Tongue (tissue), 2 donors: ENCODE results near the gene ENPP7. TPM values are rescaled to one million over a fixed set of nuclear protein-coding genes. Genes with fewer than 3 reads are reported as not detected.

Experiments used
- DNase-seq: peaks from one replicate; pipeline ENCODE4 v3.0.0-alpha.2; 2015
- total RNA-seq: library from RNA; depleted of rRNA; stranded (reverse); fragments of >200 nt; gene quantifications from one replicate; pipeline ENCODE4 v1.2.3, GENCODE V29; 2014

Gene ENPP7
- total RNA-seq, 1 donor from 2014 or later = not detected

DNA sequence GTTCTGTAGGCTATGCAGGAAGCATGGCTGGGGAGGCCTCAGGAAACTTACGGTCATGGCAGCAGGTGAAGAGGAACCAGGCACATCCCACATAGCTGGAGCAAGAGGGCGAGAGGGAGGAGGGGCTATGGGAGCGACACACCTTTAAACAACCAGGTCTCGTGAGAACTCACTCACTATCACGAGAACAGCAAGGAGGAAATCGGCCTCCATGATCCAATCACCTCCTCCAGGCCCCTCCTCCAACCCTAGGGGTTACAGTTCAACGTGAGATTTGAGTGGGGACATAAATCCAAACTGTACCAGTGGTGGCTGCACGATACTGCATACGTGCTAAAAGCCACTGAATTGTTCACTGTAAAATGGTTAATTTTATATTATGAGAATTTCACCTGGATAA is 26.1 kb upstream of the ENPP7 start:
- no peak for DNase-seq

GRCh38 chr17:79705674-79706073 is 25.1 kb upstream of the ENPP7 start:
- DNase-seq = no peak

GRCh38 chr17:79706931-79707850 is 23.6 kb upstream of the ENPP7 start:
- peak; percentile 88 for DNase-seq

DNA sequence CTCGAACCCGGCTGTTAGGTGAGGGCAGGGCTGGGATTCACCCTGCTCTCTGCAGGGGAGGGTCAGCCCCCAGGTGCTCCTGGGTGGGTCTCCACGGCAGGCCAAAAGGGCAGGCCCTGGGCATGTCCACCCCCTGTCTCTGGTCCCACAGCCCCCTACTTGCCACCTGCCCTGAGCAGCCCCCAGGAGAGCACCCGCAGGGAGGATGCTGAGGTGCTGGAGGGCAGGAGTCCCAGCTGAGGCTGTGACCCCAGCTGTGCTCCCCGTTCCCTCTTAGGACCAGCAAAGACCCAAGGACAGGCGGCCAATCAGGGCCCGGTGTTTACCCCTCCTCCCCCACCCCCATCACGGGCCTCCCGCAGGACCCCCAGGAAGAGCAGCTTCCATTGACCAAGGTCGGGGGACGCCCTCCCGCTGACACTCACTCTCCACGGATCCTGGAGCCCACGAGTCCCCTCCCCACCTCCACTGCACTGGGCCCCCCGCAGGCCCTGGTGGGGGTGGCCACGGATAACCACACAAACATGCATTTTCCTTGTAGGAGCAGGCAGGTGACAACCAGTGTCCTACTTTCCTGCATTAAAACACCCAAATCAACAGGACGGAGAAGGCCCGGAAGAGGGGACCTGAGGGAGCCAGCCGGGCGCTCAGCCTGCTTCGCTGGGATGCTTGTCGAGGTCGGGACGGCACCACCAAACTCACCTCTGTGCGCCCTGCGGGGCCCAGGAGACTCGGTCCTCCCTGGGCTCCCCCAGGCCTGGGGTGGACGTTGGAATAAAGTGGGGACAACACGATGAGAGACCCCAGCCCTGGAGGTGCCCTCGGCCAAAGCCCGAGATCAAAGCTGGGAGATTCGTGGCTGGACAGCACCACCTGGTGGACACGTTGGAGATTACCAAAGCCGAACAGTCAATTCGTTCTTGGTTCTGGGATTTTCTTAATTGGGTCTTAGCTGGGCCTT is 22.5 kb upstream of the ENPP7 start:
- peak; percentile 77 for DNase-seq

DNA sequence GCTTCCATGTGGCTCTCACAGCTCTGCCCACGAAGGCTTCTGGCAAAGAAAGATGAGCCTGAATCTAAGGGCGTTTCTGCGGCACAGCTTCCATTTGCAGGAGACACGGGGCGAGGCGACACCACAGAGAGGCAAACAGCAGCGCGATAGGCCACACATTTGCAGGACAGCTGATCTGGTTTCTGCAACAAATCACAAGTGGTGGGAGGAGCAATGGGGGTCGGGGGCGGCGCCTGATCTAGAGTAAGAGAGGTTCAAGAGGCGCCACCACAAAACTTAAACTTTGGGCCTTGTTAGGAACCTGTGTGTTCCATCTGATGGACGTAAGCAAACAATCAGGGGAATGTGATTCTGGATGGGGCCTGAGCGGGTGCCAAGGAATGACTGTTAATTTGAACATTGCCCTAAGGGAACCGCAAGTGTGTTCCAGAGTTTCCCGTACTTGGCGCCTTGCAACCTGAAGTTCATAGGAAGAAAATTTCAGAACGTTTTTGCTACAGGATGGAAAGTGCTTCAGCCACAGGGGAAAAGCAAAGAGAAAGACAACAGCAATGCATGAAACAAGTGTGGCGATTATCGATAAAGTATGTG is 18.9 kb upstream of the ENPP7 start:
- no peak for DNase-seq

DNA sequence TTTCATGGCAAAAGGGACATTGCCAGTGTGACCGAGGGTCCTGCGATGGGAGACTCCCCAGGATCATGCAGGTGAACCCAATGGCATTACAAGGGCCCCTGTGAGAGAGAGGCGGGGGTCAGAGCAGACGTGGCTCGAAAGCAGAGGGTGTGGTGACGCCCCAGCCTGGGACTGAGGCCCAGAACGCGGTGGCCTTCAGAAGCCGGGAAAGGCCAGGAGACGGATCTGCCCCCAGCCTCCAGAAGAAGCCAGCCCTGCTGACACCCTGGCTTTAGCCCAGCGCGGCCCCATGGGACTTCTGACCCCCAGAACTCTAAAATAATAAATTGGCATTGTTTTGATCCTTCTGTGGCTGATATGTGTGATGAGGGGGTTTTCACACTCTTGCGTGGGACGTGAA is 17.4 kb upstream of the ENPP7 start:
- DNase-seq = no peak

DNA sequence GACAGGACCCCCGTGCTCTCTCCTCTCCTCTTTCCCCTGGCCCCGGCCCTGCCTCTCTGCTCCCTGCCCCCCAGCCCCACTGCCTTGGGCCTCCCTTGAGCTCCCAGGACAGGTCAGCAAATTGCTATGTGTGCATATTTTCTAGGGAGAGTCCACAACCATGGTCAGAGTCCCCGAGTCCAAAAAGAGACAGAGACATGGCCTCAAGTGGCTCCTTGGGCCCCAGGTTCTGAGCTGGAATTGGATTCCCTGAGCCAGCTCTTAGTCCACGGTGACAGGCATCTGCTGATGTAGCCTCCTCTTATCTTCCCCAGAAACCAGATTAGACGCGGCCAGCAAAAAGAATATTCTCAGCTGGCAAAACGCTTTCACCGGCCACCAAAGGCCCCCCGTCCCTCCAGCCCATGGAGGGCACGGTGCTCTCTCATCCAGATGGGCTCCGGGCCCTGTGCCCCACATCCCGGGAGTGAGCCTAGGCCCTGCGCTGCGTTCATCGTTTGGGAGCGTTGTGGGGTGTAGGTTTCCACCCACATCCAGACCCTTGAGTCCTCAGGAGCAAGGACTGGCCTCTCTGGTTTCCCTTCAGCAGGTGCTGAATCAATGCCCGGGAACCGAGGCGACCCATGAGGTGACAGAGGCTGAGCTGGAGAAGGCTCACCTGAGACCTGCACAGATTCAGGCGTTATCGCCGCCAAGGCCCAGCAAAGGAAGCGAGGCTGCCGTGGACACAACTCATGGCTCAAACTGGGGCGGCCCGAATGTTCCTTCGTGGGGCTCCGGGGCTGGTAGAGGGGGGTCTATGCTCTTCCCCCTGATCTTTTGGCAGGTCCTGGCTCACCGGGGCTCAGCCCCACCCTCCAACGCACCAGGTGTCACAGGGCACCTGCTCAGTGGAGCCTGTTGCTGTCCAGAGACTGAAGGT is 16.3 kb upstream of the ENPP7 start:
- no peak for DNase-seq

- no peak for DNase-seq
These were observed 15.4 kb upstream of the ENPP7 start for GRCh38 chr17:79715098-79715942.

- no peak for DNase-seq
These were observed 14.6 kb upstream of the ENPP7 start for GRCh38 chr17:79715943-79716797.

- DNase-seq = no peak
These were observed 9.9 kb upstream of the ENPP7 start for GRCh38 chr17:79720705-79721292.

DNA sequence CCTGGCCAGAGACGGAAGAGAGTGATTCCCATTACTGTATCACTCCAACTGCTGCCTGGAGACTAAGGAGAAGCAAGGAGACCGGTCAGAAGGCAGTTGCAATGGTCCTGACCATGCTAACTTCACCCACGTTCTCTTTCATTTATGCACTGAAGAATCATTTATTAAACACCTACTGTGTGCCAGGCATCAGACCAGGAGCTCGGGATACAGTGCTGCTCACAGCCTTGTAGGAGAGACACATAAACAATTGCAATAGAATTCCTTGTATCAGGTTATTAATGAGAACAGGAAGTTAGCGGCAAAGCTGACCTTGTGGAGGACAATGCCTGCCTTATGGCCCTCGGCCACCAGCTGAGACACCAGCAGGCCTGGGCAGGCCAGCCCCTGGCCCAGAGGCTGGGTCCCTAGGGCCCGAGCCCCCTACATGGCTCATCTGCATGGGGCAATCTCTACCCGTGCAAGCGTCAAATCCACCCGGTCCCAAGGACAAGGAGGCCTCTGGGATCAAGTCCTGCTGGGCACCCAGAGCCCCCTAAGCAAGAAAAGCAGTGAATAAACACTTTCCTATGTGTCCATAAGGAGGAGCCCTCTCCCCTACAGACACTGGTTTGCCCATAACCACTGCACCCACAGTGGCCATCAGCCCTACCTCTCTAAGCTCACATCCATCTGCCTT is 8.6 kb upstream of the ENPP7 start:
- DNase-seq = no peak

GRCh38 chr17:79722787-79723186 is 8.0 kb upstream of the ENPP7 start:
- DNase-seq = no peak

GRCh38 chr17:79728169-79728907 is 2.4 kb upstream of the ENPP7 start:
- DNase-seq = peak; percentile 96

DNA sequence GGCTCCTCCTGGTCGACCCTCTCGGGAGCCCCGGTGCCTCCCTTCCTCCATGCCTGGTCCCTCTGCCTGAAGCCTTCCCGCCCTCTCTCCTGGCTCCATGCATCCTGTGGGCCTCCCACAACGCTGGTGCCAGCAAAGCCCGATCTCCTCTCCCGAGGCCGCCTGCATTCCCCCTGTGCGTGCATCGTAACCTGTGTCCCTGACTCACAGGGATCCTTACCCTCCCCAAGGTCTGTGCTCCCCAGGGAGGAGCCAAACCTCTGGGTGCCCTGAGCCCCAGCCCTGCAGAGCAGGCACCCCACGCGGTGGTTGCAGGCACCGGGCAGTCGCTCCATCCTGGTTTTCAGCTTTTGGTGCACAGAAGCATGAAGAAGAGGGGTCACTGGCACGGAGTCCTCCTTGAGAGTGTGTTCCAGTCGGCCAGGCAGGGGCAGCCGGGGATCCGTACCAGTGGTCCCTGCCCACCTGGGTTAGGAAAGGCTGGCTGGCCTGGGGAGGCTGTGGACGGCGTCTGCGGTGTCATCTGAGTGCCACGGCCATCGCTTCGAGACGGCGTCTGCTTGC is 1.8 kb upstream of the ENPP7 start:
- DNase-seq = no peak

DNA sequence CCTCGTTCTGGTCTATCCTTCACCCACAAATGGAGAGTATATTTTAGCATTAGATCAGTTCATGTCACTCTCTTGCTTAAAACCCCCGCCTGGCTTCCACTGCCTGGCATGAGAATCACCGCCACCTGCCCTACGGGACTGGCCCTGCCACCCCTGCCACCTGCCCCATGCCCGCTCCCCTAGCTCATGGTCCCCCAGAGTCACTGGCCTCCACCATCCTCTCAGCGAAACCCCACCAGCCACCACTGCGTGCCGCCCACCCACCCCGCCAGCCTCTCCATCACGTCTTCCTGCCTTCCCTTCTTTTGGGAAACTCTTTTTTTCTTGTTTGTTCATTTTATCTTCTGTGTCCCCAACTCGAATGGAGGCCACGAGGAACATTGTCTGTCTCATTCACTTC is 982 bp upstream of the ENPP7 start:
- DNase-seq = no peak

- DNase-seq = no peak
These were observed 340 bp upstream of the ENPP7 start for GRCh38 chr17:79730437-79730768.

DNA sequence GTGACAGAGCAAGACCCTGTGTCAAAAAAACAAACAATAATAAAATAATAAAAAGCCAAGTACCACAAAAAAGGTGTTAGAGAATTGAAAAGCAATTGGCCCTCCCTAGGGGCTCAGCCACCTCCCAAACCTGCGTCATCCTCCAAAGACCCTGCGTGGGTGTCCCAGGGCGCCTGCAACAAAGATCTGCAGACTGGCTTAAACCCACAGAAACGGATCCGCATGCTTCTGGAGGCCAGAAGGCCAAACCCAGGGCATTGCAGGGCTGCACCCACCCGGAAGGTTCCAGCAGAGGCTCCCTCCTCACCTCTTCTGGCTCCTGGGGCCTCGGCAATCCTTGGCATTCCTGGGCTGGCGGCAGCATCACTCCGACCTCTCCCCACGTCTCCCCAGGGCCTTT is 1.5 kb downstream of the ENPP7 start:
- no peak for DNase-seq
